Tibial nerve (tissue), 3 donors: ENCODE results near the gene TK2.

ENCODE experiments used
- POLR2A ChIP-seq, 2 donors: fragments of 450-650 bp; IDR thresholded peaks; one replicate each; pipeline ENCODE4 v1.6.1; 2017; ENCODE audit warnings: antibody characterized with exemption in 2 of 2, mild to moderate bottlenecking in 2 of 2, moderate library complexity in 2 of 2
- TF ChIP-seq, protein P1 (sequence below), 5 experiments: fragments of 200-600 bp in 3 of 5; fragments of 450-650 bp in 2 of 5; sonication (generic) in 3 of 5; IDR thresholded peaks; one replicate each; pipeline ENCODE4 v1.5.1; 2016 to 2019; ENCODE audit warnings: antibody characterized with exemption in 5 of 5, mild to moderate bottlenecking in 3 of 5, moderate library complexity in 2 of 5

DNA sequence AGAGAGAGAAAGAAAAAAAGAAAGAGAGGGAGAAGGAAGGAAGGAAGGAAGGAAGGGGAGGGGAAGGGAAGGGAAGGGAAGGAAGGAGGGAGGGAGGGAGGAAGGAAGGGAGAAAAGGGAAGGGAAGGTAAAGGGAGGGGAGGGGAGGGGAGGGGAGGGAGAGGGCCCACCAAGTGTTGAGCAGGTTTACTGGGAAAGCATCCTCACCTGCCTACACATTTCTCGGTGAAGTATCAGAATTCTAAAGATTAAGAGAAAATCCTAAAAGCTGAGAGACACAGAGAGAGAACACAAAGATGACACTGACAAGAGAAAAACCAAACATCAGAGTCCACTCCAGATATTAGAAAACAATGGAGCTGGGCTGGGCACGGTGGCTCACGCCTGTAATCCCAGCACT, 42.3 kb upstream of the TK2 start:
- TF ChIP-seq, protein P1, sequence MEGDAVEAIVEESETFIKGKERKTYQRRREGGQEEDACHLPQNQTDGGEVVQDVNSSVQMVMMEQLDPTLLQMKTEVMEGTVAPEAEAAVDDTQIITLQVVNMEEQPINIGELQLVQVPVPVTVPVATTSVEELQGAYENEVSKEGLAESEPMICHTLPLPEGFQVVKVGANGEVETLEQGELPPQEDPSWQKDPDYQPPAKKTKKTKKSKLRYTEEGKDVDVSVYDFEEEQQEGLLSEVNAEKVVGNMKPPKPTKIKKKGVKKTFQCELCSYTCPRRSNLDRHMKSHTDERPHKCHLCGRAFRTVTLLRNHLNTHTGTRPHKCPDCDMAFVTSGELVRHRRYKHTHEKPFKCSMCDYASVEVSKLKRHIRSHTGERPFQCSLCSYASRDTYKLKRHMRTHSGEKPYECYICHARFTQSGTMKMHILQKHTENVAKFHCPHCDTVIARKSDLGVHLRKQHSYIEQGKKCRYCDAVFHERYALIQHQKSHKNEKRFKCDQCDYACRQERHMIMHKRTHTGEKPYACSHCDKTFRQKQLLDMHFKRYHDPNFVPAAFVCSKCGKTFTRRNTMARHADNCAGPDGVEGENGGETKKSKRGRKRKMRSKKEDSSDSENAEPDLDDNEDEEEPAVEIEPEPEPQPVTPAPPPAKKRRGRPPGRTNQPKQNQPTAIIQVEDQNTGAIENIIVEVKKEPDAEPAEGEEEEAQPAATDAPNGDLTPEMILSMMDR (IDR thresholded peaks at IDR 0.05): no peak
- no peak for TF ChIP-seq POLR2A (IDR thresholded peaks at IDR 0.05)
